Activated naive CD4-positive, alpha-beta T cell treated with anti-CD3 and anti-CD28 coated beads for 36 hours (primary cell): ENCODE data around the gene ABAT. TPM values are rescaled to one million over a fixed set of nuclear protein-coding genes. Genes with fewer than 3 reads are reported as not detected.

ENCODE experiments used
- CTCF ChIA-PET: fragments of 350-600 bp; sonication (Branson Sonifier 250); formaldehyde crosslinking; loops from one replicate; lab custom pipeline; 2021; ENCODE audit warnings: antibody characterized with exemption; lab: Charles Lee
- DNase-seq: peaks from one replicate; pipeline ENCODE4 v3.0.0-alpha.2; 2020
- H3K27ac Mint-ChIP-seq: one replicate; pipeline ENCODE4 v1.8.0; 2021; ENCODE audit warnings: mild to moderate bottlenecking, mixed read lengths
- H3K27me3 Mint-ChIP-seq: one replicate; pipeline ENCODE4 v1.8.0; 2021; ENCODE audit warnings: low read depth, mixed read lengths
- H3K36me3 Mint-ChIP-seq: one replicate; pipeline ENCODE4 v1.8.0; 2021; ENCODE audit warnings: low read depth, mixed read lengths
- H3K4me1 Mint-ChIP-seq: one replicate; pipeline ENCODE4 v1.8.0; 2021; ENCODE audit warnings: low read depth, mixed read lengths
- H3K4me3 Mint-ChIP-seq: one replicate; pipeline ENCODE4 v1.8.0; 2021; ENCODE audit warnings: mild to moderate bottlenecking, moderate library complexity, mixed read lengths
- H3K9me3 Mint-ChIP-seq: one replicate; pipeline ENCODE4 v1.8.0; 2021; ENCODE audit warnings: mixed read lengths
- intact Hi-C: fragments of 100-400 bp; cut with micrococcal nuclease; formaldehyde crosslinking; loops from one replicate; pipeline ENCODE4 v1.15.1; 2023
- total RNA-seq, 2 experiments: library from RNA; stranded (reverse); gene quantifications; one replicate each; pipeline ENCODE4 v1.2.3, GENCODE V29; 2021

Gene ABAT
- total RNA-seq, 2 experiments from 2014 or later = 2.7 to 3.1 TPM

DNA sequence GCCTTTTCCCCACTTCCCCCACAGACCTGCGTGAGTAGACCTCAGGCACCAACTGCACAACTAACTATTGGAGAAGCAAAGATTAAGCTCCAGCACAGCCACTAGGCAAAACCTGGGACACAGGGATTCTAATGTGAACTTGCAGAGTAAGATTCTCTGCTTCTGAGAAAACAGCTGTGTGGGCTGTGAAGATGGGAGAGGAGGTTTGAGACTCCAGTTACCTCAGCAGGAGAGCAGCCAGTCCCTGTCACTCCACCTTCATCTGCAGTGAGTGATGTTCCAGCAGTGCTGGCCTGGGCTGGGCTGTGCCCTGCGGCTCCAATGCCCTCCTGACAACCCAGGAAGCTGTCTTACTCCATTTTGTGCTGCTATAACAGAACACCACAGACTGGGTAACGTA is 18.0 kb upstream of the ABAT start:
- intact Hi-C loops = loop anchor here (5.0 kb wide), 1 partner anchor 476 kb away; no protein-coding TSS in a partner anchor
- H3K9me3 Mint-ChIP-seq = no peaks in the 10 kb centered on the region
- DNase-seq = no peak
- H3K36me3 Mint-ChIP-seq = no peaks in the 10 kb centered on the region
- no peak overlapping the region for H3K27ac Mint-ChIP-seq
- no peak overlapping the region for H3K4me3 Mint-ChIP-seq
- CTCF ChIA-PET = interaction anchor here (0.7 to 4.5 kb wide), 6 partner anchors 13 to 1423 kb away, joined by 3 to 19 read pairs (median 4); no protein-coding TSS in a partner anchor
- H3K27me3 Mint-ChIP-seq = no peaks in the 10 kb centered on the region
- H3K4me1 Mint-ChIP-seq = peaks cover 5% of the 10 kb centered on the region

DNA sequence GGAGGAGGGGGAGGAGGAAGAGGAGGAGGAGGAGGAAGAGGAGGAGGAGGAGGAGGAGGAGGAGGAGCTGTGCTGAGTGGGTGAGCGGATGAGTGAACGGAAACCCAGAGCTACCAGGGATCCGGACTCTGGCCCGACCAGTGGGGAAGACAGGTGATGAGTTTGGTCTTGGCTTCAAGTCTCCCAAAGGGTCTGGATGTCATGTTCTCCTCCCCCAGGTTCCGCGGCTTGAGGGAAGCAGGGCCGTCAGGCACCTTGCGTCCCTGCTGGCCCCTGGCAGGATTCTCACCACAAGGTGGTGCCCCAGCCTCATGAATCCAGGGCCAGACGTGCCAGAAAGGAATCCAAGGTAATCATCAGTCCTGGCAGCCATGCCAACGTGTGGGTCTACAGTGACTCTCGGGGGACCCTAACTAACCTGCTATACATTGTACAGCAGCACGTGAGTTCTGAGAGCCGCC is 13.5 kb upstream of the ABAT start:
- H3K27ac Mint-ChIP-seq = no peak overlapping the region
- H3K36me3 Mint-ChIP-seq = peaks cover 1% of the 10 kb centered on the region
- CTCF ChIA-PET = interaction anchor here (0.6 to 2.6 kb wide), 8 partner anchors 9 to 348 kb away, joined by 3 to 11 read pairs (median 4); no protein-coding TSS in a partner anchor
- peak; percentile 70 for DNase-seq
- H3K4me3 Mint-ChIP-seq = no peak overlapping the region
- H3K27me3 Mint-ChIP-seq = no peaks in the 10 kb centered on the region
- no peaks in the 10 kb centered on the region for H3K4me1 Mint-ChIP-seq
- no peaks in the 10 kb centered on the region for H3K9me3 Mint-ChIP-seq
- intact Hi-C loops = loop anchor here (1.0 kb wide), 2 partner anchors 131 to 219 kb away; no protein-coding TSS in a partner anchor

DNA sequence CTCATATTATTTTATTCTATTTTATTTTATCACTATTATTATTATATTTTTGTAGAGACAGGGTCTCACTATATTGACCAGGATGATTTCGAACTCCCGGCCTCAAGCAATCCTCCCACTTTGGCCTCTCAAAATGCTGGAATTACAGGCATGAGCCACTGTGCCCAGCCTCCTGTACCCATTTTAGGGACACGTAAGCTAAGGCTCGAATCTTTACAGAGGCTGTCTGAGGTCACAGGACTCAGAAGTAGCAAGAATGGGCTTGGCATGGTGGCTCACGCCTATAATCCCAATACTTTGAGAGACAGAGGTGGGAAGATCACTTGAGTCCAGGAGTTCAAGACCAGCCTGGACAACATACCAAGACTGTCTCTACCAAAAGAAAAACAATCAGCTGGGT is 12.7 kb upstream of the ABAT start:
- H3K4me3 Mint-ChIP-seq = no peak overlapping the region
- no peaks in the 10 kb centered on the region for H3K27me3 Mint-ChIP-seq
- CTCF ChIA-PET = interaction anchor here (0.6 to 2.6 kb wide), 9 partner anchors 9 to 376 kb away, joined by 3 to 11 read pairs (median 4); no protein-coding TSS in a partner anchor
- DNase-seq = no peak
- H3K9me3 Mint-ChIP-seq = no peaks in the 10 kb centered on the region
- H3K4me1 Mint-ChIP-seq = no peaks in the 10 kb centered on the region
- intact Hi-C loops = loop anchor here (1.0 kb wide), 2 partner anchors 131 to 219 kb away; no protein-coding TSS in a partner anchor
- peaks cover 1% of the 10 kb centered on the region for H3K36me3 Mint-ChIP-seq
- H3K27ac Mint-ChIP-seq = no peak overlapping the region

DNA sequence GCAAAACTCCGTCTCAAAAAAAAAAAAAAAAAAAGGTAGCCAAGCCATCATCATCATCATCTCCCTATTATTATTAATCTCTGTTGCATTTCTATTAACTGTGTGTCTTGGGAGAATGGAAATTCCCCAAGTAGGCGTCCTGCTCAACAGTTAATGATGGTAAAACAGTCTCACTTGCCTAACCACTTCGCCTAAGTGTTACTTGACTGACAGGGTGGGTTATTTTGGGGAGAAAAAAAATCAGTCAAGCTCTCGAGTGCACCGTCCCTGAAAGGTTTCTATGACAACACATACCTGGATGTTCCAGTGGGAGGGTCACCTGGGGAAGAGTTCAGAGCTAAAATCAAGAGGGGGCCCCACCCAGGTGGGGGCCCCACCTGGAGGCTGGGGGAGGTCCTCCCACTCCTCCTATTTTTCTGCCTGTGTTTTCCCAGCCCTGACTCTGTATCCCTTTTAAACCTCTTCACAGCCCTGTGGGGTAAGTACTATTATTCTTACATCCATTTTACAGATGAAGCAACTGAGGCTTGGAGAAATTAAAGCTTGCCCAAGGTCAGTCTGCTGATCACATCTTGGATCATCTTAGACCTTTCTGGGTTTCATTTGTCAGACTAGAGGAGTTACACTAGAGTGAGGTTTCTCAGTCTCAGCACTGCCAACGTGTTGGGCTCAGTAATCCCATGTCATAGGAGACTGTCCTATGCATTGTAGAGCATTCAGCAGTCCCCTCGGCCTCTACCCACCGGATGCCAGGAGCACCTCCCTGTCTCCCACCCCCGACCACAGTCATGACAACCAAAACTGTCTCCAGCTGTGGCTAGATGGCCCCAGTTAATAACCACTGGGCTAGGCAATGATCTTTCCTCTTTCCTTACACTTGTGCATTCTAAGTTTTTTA is 11.0 kb upstream of the ABAT start:
- Mint-ChIP-seq H3K4me3 (no peak overlapping the region), H3K27ac (no peak overlapping the region), H3K9me3 (no peaks in the 10 kb centered on the region), H3K27me3 (no peaks in the 10 kb centered on the region), H3K36me3 (peaks cover 8% of the 10 kb centered on the region), H3K4me1 (no peaks in the 10 kb centered on the region)
- no peak for DNase-seq
- CTCF ChIA-PET = interaction anchor here (2.4 to 2.6 kb wide), 2 partner anchors 7 to 129 kb away, joined by 11 read pairs; no protein-coding TSS in a partner anchor
- intact Hi-C loops = no loop called here

DNA sequence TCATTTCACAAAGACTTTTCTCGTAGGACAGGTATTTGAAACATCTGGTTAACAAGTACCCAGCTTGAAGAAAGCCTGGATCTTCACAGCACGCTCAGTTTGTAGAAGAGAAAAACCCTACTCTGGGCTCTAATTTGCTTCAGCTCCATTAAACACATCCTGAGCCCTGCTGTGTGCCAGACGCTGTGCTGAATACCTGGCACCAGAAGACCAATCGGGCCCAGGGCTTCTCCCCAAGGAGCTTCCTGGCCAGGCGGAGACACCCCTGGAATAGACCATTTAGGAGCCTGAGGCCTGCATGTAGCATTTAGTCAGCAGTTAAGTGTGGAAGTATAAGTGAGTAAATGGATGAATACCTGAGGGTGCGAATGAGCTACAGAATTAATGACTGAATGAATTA is 8.9 kb upstream of the ABAT start:
- CTCF ChIA-PET = interaction anchor here (0.6 to 1.6 kb wide), 3 partner anchors 11 to 208 kb away, joined by 4 to 5 read pairs (median 4); no protein-coding TSS in a partner anchor
- H3K9me3 Mint-ChIP-seq = no peaks in the 10 kb centered on the region
- H3K27ac Mint-ChIP-seq = no peak overlapping the region
- no peaks in the 10 kb centered on the region for H3K4me1 Mint-ChIP-seq
- H3K27me3 Mint-ChIP-seq = no peaks in the 10 kb centered on the region
- no peak for DNase-seq
- no peak overlapping the region for H3K4me3 Mint-ChIP-seq
- intact Hi-C loops = no loop called here
- H3K36me3 Mint-ChIP-seq = peaks cover 8% of the 10 kb centered on the region

DNA sequence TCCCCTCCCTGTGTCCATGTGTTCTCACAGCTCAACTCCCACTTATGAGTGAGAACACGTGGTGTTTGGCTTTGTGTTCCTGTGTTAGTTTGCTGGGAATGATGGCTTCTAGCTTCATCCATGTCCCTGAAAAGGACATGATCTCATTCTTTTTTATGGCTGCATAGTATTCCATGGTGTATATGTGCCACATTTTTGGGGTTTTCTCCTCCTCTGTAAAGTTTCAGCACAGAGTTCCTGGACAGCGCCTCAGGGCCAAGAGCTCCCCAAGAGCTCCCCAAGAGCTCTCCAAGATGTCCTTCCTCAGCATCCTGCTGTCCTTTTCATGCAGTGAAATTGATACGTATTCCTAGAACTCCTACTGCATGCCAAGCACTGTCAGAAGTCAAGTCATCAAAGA is 6.9 kb upstream of the ABAT start:
- intact Hi-C loops = no loop called here
- Mint-ChIP-seq H3K4me3 (no peak overlapping the region), H3K36me3 (peaks cover 8% of the 10 kb centered on the region), H3K27me3 (no peaks in the 10 kb centered on the region), H3K27ac (no peak overlapping the region), H3K4me1 (no peaks in the 10 kb centered on the region), H3K9me3 (no peaks in the 10 kb centered on the region)
- DNase-seq = no peak
- CTCF ChIA-PET = no interaction called here

DNA sequence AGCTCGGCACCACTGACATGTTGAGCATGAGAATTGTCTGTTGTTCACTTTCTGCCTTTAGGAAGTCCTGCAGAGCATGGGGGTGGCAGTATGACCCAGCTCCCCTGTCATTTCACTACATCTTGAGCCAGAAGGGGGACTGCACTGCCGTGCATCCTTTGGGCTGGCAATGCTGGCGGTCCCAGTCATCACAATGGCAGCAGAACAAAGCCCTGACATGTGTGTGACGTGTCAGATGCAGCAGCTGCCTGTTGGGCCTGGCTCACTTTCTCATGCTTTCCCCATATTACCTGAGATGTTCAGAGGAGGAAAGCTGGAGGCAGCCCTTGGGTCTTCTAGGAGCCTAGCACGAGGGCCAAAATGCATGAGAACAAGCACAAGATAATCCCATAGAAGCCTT is 6.3 kb upstream of the ABAT start:
- CTCF ChIA-PET = no interaction called here
- no peak overlapping the region for H3K27ac Mint-ChIP-seq
- intact Hi-C loops = no loop called here
- peaks cover 8% of the 10 kb centered on the region for H3K36me3 Mint-ChIP-seq
- no peak for DNase-seq
- H3K27me3 Mint-ChIP-seq = no peaks in the 10 kb centered on the region
- no peak overlapping the region for H3K4me3 Mint-ChIP-seq
- H3K4me1 Mint-ChIP-seq = no peaks in the 10 kb centered on the region
- no peaks in the 10 kb centered on the region for H3K9me3 Mint-ChIP-seq

DNA sequence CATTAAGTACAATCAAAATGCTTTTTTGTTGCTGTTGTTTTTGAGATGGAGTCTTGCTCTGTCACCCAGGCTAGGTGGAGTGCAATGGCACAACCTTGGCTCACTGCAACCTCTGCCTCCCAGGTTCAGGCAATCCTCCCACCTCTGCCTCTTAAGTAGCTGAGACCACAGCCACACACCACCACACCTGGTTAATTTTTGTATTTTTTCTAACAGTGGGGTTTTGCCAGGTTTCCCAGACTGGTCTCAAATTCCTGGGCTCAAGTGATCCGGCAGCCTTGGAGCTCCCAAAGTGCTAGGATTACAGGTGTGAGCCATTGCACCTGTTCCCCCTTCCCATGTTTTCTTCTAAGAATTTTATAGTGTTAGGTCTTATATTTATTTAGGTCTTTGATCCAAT is 4.9 kb upstream of the ABAT start:
- H3K27ac Mint-ChIP-seq = no peak overlapping the region
- H3K27me3 Mint-ChIP-seq = no peaks in the 10 kb centered on the region
- CTCF ChIA-PET = interaction anchor here (0.9 to 2.1 kb wide), 2 partner anchors 8 to 365 kb away, joined by 3 to 11 read pairs; no protein-coding TSS in a partner anchor
- intact Hi-C loops = no loop called here
- DNase-seq = no peak
- no peaks in the 10 kb centered on the region for H3K9me3 Mint-ChIP-seq
- peaks cover 6% of the 10 kb centered on the region for H3K4me1 Mint-ChIP-seq
- peaks cover 8% of the 10 kb centered on the region for H3K36me3 Mint-ChIP-seq
- H3K4me3 Mint-ChIP-seq = no peak overlapping the region

DNA sequence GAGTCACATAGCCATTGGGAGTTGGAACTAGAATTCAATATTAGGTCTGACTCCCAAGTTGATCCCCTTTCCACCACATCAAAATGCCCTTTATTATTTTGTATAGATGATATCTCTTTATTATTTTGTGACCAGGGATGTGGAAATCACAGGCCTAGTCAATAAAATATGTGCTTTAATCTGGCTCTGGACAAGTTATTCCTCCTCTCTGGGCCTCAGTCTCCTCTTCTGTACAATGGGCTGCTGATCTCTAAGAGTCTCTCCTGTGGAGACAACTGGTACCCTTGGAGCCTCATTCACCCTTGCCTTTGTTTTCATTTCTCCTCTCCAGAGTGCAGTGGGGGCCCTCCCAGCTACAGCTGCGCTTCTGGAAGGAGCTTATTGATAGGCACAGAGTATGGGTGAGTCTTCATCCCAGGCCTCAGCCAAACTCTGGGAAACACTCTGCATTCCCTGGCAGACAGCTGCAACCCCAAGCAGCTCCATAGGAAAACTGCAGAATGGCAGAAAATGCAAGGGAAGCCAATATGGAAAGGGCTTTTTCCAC is 4.3 kb upstream of the ABAT start:
- H3K27ac Mint-ChIP-seq = no peak overlapping the region
- peaks cover 6% of the 10 kb centered on the region for H3K36me3 Mint-ChIP-seq
- no peaks in the 10 kb centered on the region for H3K9me3 Mint-ChIP-seq
- no peaks in the 10 kb centered on the region for H3K27me3 Mint-ChIP-seq
- DNase-seq = no peak
- CTCF ChIA-PET = interaction anchor here (1.0 to 2.1 kb wide), 3 partner anchors 8 to 464 kb away, joined by 3 to 11 read pairs (median 7); no protein-coding TSS in a partner anchor
- peaks cover 8% of the 10 kb centered on the region for H3K4me1 Mint-ChIP-seq
- intact Hi-C loops = no loop called here
- H3K4me3 Mint-ChIP-seq = no peak overlapping the region

DNA sequence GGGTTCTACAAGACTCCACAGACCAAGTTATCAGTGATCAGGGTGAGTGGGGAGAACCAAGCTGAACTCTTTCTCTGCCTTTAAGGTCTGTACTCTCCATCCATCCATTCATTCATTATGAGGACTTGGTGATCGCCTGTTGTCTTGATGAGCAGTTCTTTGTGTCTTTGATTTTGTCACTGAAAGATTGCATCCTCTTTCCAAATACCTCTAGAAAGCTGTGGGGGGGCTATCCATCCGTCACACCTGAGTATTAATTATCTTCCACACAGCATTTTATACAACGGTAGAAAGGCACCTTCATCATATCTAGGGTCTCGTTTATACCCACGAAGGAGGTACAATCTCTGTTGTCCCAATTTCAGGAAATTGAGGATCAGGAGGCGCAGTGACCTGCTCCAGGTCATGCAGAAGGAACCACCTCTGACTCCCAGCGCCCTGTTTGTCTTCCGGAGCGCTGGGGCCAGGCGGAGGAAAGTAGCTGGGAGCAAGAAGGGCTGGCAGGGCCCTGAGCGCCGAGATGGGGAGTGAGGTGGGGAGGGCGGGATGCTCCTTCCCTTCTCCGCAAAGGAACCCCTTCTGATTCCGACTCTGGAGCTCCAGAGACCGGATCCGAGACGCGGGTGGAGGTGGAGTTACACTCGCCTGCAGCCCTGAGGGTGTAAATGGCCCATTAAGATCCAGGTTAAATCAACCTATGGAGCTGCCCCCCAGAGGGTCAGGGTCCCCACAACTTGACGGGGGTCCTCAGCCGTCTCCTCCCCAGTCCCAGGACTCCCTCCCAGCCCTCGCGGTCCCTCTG is 605 bp upstream of the ABAT start:
- H3K27me3 Mint-ChIP-seq = no peaks in the 10 kb centered on the region
- no peak for DNase-seq
- no peaks in the 10 kb centered on the region for H3K36me3 Mint-ChIP-seq
- CTCF ChIA-PET = interaction anchor here (0.6 to 2.4 kb wide), 3 partner anchors 101 to 207 kb away, joined by 3 to 10 read pairs (median 4); no protein-coding TSS in a partner anchor
- H3K27ac Mint-ChIP-seq = no peak overlapping the region
- no peaks in the 10 kb centered on the region for H3K9me3 Mint-ChIP-seq
- H3K4me3 Mint-ChIP-seq = peak overlapping the region; percentile 66
- H3K4me1 Mint-ChIP-seq = peaks cover 17% of the 10 kb centered on the region
- intact Hi-C loops = loop anchor here (2.0 kb wide), 3 partner anchors 53 to 453 kb away; partner anchors contain the start of genes CARHSP1 and METTL22
